LNCAP (cell line): Measurements from ENCODE around the gene SPATA32.

Source experiments
- TF ChIP-seq, protein P1 (sequence below): fragments of 450-650 bp; IDR thresholded peaks from 2 replicates; pipeline ENCODE4 v1.5.1; 2017; ENCODE audit warnings: mild to moderate bottlenecking

SPATA32 gene

DNA sequence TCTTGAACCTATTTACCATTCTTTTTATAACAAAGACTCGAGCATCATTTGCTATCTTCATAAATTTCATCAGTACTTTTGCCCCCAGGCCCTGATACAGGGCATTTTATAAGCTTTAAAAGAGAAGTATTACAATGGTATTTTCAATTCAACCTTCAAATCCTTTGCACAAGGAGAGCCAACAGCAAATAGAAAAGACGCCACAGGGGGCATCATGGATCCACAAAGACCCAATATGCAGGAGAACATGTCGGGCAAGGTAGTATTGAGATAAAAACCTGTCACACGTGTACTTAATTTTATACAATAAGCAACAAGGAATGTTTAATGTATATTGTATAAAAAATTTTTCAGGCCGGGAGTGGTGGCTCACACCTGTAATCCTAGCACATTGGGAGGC lies 44.7 kb upstream of the SPATA32 start:
- TF ChIP-seq, protein P1, sequence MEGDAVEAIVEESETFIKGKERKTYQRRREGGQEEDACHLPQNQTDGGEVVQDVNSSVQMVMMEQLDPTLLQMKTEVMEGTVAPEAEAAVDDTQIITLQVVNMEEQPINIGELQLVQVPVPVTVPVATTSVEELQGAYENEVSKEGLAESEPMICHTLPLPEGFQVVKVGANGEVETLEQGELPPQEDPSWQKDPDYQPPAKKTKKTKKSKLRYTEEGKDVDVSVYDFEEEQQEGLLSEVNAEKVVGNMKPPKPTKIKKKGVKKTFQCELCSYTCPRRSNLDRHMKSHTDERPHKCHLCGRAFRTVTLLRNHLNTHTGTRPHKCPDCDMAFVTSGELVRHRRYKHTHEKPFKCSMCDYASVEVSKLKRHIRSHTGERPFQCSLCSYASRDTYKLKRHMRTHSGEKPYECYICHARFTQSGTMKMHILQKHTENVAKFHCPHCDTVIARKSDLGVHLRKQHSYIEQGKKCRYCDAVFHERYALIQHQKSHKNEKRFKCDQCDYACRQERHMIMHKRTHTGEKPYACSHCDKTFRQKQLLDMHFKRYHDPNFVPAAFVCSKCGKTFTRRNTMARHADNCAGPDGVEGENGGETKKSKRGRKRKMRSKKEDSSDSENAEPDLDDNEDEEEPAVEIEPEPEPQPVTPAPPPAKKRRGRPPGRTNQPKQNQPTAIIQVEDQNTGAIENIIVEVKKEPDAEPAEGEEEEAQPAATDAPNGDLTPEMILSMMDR: no peak

DNA sequence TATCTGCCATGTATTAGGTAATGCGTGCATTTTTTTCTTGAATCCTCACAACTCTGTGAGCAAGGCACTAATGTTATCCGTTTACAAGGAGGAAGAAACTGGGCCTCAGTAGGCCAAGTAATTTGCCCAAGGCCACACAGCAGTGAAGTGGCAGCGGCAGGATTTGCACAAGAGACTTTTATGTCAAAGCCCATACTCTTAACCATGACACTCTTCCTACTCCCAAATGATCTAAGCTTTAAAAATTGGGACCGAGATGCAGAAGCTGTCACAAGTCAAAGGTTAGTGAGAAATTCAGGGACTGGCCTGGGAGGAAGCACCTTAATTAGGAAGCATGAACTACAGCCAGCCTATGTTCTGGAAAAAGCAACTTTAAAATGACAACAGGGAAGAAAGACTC lies 44.2 kb upstream of the SPATA32 start:
- TF ChIP-seq, protein P1: no peak

DNA sequence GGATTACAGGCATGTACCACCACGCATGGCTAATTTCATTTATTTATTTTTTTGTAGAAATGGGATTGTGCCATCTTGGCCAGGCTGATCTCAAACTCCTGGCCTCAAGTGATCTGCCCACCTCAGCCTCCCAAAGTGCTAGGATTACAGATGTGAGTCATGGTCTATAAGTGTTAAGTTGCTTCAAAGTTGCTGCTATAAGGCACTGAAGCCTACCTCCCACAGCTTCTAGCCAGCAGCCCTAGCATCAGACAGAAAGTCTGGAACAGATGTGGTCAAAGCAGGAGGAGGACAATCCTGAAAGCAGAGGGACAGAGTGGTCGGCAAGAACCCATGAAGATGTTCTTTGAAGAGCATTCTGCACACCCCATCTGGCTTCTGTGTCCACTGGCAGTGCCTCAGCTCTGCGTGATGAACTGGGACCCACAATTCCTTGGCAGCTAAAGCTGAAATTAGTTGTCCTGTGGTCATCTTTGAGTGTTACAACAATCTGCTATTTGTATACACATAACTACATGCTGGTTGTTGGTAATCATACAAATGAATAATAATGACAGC lies 43.7 kb upstream of the SPATA32 start:
- TF ChIP-seq, protein P1: no peak

DNA sequence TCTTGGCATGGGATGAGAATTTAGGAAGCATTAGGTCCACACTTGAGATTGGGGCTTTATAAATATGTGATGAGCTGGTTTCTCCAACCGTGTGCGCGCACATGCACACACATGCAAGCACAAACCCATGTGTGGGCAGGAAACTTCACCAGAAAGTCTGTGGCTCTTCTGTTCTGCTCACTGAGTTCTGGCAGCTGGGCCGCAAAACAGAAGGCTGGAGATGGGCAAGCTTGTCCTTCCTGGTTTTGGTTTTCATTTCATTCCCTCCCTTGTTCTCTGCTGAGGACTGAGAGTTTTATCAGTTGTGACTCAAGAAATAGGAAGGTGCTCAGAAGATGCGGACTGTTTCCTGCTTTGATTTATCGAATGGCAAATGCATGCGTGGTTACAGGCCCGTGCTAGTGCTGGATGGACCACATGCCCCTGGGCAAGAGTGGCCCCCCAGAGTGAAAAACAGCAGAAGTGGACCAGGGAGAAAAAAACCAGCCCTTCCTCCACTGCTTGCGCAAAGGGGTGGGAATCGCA lies 40.8 kb upstream of the SPATA32 start:
- TF ChIP-seq, protein P1: no peak

DNA sequence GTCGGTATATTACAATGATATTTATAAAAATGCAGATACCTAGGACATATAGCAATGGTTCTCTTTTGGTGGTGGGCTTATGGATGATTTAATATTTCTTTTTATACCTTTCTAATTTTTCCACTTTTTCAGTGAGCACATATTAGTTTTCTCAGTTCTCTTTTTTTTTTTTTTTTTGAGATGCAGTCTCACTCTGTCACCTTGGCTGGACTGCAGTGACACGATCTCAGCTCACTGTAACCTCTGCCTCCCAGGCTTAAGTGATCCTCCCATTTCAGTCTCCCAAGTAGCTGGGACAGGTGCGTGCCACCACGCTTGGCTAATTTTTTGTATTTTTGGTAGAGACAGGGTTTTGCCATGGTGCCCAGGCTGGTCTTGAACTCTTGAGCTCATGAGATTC lies 39.8 kb upstream of the SPATA32 start:
- TF ChIP-seq, protein P1: no peak

DNA sequence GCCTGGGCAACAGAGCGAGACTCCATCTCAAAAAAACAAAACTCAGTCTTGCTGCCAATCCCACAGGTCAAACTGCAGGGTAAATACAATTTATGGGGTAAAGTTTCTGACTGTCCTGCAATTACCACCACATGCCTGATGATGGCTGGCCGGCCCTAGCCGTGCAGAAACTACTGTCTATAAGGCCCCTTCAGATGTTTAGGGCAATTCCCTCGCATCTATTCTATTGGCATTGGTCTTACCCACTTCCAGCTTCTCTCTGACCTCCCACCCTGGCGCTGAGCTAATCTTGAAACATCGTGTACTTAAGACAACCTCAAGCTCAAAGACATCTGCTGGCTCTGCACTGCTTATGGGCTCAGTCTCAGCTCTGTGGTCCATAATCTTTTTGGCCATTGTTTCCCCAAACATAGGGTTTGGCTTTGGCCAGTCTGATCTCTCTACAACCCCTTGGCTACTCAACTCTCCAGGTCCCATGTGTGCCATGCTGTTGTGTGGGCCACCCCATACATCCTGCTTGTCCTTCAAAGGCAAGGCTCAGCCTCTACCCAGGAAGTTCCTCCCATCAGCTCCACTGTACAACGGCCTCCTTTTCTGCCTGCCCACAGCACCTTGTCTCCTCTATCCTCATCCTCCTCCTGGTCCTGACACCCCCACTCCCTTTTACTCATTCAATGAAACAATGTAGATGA lies 38.3 kb upstream of the SPATA32 start:
- TF ChIP-seq, protein P1: no peak

DNA sequence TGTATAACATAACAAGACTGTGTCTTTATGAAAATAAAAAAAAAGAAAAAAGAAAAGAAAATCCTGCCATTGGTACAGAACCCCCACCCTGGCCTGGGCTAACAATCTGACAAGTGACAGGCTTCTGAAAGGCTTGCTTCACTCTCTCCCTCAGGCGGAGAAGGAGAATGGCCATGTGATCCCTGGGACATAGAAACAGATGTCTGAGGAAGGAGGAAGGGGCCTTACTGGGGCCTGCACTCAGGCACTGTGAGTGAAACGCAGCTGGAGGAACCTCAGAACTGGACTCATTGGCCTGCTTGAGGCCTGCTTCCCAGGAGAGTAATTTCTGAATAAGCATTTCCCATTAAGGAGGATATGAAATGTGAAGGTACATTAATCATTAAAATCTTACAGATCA lies 37.5 kb upstream of the SPATA32 start:
- TF ChIP-seq, protein P1: no peak
